ENCODE data around the gene TTC28. TPM values are rescaled to one million over a fixed set of nuclear protein-coding genes. Genes with fewer than 3 reads are reported as not detected.
"Not testable (repeated sequence)": the region's sequence is repeated elsewhere in the genome, so short reads cannot be mapped to it uniquely, and the experiment has no call there.

TTC28 gene
- total RNA-seq, 1 donor from 2014 or later: 65.4 TPM

DNA sequence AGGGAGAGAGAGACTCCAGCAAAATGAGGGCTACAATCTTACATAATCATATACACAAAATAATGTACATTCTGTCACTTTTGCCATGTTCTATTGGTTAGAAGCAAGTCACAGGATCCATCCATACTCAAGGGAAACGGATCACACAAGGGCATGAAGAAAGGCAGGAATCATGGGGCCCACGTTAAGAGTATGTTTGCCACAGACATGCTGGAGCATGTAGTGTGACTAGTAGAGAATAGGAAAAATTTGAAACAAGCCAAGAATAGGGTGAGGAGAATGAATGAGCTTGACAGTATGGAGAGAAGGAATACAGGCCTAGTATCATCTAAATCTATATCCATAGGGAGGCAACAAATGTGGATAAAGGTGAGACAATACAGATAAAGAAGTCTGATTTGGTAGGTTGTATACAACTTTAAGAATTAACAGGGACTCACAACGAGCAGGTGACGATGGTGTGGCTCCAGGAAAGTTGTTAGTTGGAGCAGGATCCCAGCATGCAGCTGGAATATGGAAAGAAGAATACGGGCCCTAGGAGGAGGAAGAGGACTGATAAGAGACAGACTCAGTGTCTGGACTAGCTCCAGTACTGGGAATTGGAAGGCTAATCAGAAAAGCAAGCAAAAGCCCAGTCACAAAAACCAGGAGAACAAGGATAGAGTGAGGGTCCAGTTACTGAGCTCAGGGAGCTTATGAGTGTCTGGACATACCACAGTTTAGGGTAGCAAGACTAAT, 458.8 kb downstream of the TTC28 start:
- Mint-ChIP-seq H3K36me3 (ENCODE audit: low read depth) (no peaks in the 10 kb centered on the region), H3K27me3 (ENCODE audit: low read depth) (no peaks in the 10 kb centered on the region), H3K9me3 (no peaks in the 10 kb centered on the region), H3K4me3 (no peak overlapping the region), H3K27ac (ENCODE audit: unreplicated experiment) (no peak overlapping the region), H3K4me1 (peaks cover 3% of the 10 kb centered on the region)
- no peak for DNase-seq (ENCODE audit: low read depth, low spot score)
- no peak for TF ChIP-seq CTCF (conservative IDR thresholded peaks at IDR 0.05)

GRCh38 chr22:28217277-28217676, 462.4 kb downstream of the TTC28 start:
- Mint-ChIP-seq H3K27me3 (ENCODE audit: low read depth) (no peaks in the 10 kb centered on the region), H3K4me3 (no peak overlapping the region), H3K9me3 (no peaks in the 10 kb centered on the region), H3K27ac (ENCODE audit: unreplicated experiment) (no peak overlapping the region), H3K4me1 (no peaks in the 10 kb centered on the region), H3K36me3 (ENCODE audit: low read depth) (no peaks in the 10 kb centered on the region)
- DNase-seq (ENCODE audit: low read depth, low spot score): no peak
- no peak for TF ChIP-seq CTCF (conservative IDR thresholded peaks at IDR 0.05)

- not testable (repeated sequence) for H3K4me3 Mint-ChIP-seq; H3K27me3 Mint-ChIP-seq (ENCODE audit: low read depth); H3K27ac Mint-ChIP-seq (ENCODE audit: unreplicated experiment); H3K4me1 Mint-ChIP-seq; DNase-seq (ENCODE audit: low read depth, low spot score)
- Mint-ChIP-seq H3K9me3 (peaks cover 15% of the 10 kb centered on the region), H3K36me3 (ENCODE audit: low read depth) (peaks cover 20% of the 10 kb centered on the region)
Observed at GRCh38 chr22:28214750-28215149, 464.9 kb downstream of the TTC28 start.

DNA sequence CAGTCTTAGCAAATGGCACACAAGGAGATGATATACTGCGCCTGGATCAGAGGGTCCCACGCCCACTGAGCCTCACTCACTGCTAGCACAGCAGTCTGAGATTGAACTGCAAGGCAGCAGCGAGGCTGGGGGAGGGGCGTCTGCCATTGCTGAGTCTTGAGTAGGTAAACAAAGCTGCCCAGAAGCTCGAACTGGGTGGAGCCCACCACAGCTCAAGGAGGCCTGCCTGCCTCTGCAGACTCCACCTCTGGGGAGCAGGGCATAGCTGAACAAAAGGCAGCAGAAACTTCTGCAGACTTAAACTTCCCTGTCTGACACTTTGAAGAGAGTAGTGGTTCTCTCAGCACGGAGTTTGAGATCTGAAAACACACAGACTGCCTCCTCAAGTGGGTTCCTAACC, 470.2 kb downstream of the TTC28 start:
- H3K36me3 Mint-ChIP-seq (ENCODE audit: low read depth): peaks cover 22% of the 10 kb centered on the region
- not testable (repeated sequence) for H3K4me3 Mint-ChIP-seq; DNase-seq (ENCODE audit: low read depth, low spot score); H3K27ac Mint-ChIP-seq (ENCODE audit: unreplicated experiment); H3K27me3 Mint-ChIP-seq (ENCODE audit: low read depth)
- peaks cover 16% of the 10 kb centered on the region for H3K4me1 Mint-ChIP-seq
- peaks cover 15% of the 10 kb centered on the region for H3K9me3 Mint-ChIP-seq

- peaks cover 22% of the 10 kb centered on the region for H3K36me3 Mint-ChIP-seq (ENCODE audit: low read depth)
- TF ChIP-seq CTCF (conservative IDR thresholded peaks at IDR 0.05): no peak
- H3K4me3 Mint-ChIP-seq: no peak overlapping the region
- H3K4me1 Mint-ChIP-seq: peaks cover 16% of the 10 kb centered on the region
- H3K9me3 Mint-ChIP-seq: peaks cover 15% of the 10 kb centered on the region
- DNase-seq (ENCODE audit: low read depth, low spot score): no peak
- no peaks in the 10 kb centered on the region for H3K27me3 Mint-ChIP-seq (ENCODE audit: low read depth)
- no peak overlapping the region for H3K27ac Mint-ChIP-seq (ENCODE audit: unreplicated experiment)
Observed at GRCh38 chr22:28208787-28209186, 470.9 kb downstream of the TTC28 start.

GRCh38 chr22:28208036-28208435, 471.6 kb downstream of the TTC28 start:
- no peak for DNase-seq (ENCODE audit: low read depth, low spot score)
- Mint-ChIP-seq H3K27me3 (ENCODE audit: low read depth) (no peaks in the 10 kb centered on the region), H3K4me3 (no peak overlapping the region), H3K9me3 (peaks cover 15% of the 10 kb centered on the region), H3K4me1 (peaks cover 16% of the 10 kb centered on the region), H3K36me3 (ENCODE audit: low read depth) (peaks cover 22% of the 10 kb centered on the region), H3K27ac (ENCODE audit: unreplicated experiment) (no peak overlapping the region)
- no peak for TF ChIP-seq CTCF (conservative IDR thresholded peaks at IDR 0.05)
